ENCODE data around the gene TNC. TPM values are rescaled to one million over a fixed set of nuclear protein-coding genes. Genes with fewer than 3 reads are reported as not detected.

The TNC gene
- total RNA-seq, 2 donors from 2014 or later, result 1.6 to 4.2 TPM

GRCh38 chr9:115069302-115069701 is 48.7 kb downstream of the TNC start:
- 59 to 91% methylated on average over 2 of the region's 2 CpGs for WGBS, 2 donors
- TF ChIP-seq POLR2A (IDR thresholded peaks at IDR 0.05) (no peak), CTCF (IDR thresholded peaks at IDR 0.05) (no peak)
- no peaks in the 10 kb centered on the region for H3K9me3 ChIP-seq
- no peaks in the 10 kb centered on the region for H3K36me3 ChIP-seq (replicated peaks in 1 of 2; ENCODE audit: insufficient read depth in 1 of 2, low read depth in 2 of 2)
- DNase-seq (no peak), ATAC-seq (no peak)
- no peak overlapping the region for H3K27ac ChIP-seq
- intact Hi-C loops (cut with DNase I), result no loop called here
- no peak overlapping the region for H3K4me3 ChIP-seq
- H3K27me3 ChIP-seq, result no peaks in the 10 kb centered on the region
- no peaks in the 10 kb centered on the region for H3K4me1 ChIP-seq

- no peak overlapping the region for H3K27ac ChIP-seq
- no peak for ATAC-seq
Measured at GRCh38 chr9:115068031-115068430, 49.9 kb downstream of the TNC start.

GRCh38 chr9:115063058-115063845 is 54.7 kb downstream of the TNC start:
- H3K27ac ChIP-seq, result no peak overlapping the region
- intact Hi-C loops (cut with DNase I), result no loop called here
- H3K27me3 ChIP-seq, result no peaks in the 10 kb centered on the region
- DNase-seq (no peak), ATAC-seq (no peak)
- no peaks in the 10 kb centered on the region for H3K36me3 ChIP-seq (replicated peaks in 1 of 2; ENCODE audit: insufficient read depth in 1 of 2, low read depth in 2 of 2)
- H3K9me3 ChIP-seq, result no peaks in the 10 kb centered on the region
- TF ChIP-seq CTCF (IDR thresholded peaks at IDR 0.05) (no peak), POLR2A (IDR thresholded peaks at IDR 0.05) (no peak)
- WGBS, 2 donors, result 54 to 74% methylated on average over 5 of the region's 5 CpGs
- H3K4me3 ChIP-seq, result no peak overlapping the region
- H3K4me1 ChIP-seq, result no peaks in the 10 kb centered on the region

More at GRCh38 chr9:115068031-115068430, 49.9 kb downstream of the TNC start:
- Histone ChIP-seq H3K27me3 (no peaks in the 10 kb centered on the region), H3K4me3 (no peak overlapping the region), H3K36me3 (replicated peaks in 1 of 2; ENCODE audit: insufficient read depth in 1 of 2, low read depth in 2 of 2) (no peaks in the 10 kb centered on the region), H3K9me3 (no peaks in the 10 kb centered on the region), H3K4me1 (no peaks in the 10 kb centered on the region)
- DNase-seq, result no peak
- TF ChIP-seq CTCF (IDR thresholded peaks at IDR 0.05) (no peak), POLR2A (IDR thresholded peaks at IDR 0.05) (no peak)
- intact Hi-C loops (cut with DNase I), result no loop called here

GRCh38 chr9:115058684-115059315 is 59.2 kb downstream of the TNC start:
- H3K36me3 ChIP-seq (replicated peaks in 1 of 2; ENCODE audit: insufficient read depth in 1 of 2, low read depth in 2 of 2), result no peaks in the 10 kb centered on the region
- no peaks in the 10 kb centered on the region for H3K9me3 ChIP-seq
- intact Hi-C loops (cut with DNase I), result no loop called here
- TF ChIP-seq POLR2A (IDR thresholded peaks at IDR 0.05) (no peak), CTCF (IDR thresholded peaks at IDR 0.05) (no peak)
- H3K27ac ChIP-seq, result no peak overlapping the region
- WGBS, 2 donors, result 65 to 70% methylated on average over 6 of the region's 6 CpGs
- no peak for ATAC-seq
- no peaks in the 10 kb centered on the region for H3K27me3 ChIP-seq
- DNase-seq, result no peak
- H3K4me1 ChIP-seq, result no peaks in the 10 kb centered on the region
- H3K4me3 ChIP-seq, result no peak overlapping the region
